ENCODE data around the gene XRCC1.

- TF ChIP-seq, protein P1, sequence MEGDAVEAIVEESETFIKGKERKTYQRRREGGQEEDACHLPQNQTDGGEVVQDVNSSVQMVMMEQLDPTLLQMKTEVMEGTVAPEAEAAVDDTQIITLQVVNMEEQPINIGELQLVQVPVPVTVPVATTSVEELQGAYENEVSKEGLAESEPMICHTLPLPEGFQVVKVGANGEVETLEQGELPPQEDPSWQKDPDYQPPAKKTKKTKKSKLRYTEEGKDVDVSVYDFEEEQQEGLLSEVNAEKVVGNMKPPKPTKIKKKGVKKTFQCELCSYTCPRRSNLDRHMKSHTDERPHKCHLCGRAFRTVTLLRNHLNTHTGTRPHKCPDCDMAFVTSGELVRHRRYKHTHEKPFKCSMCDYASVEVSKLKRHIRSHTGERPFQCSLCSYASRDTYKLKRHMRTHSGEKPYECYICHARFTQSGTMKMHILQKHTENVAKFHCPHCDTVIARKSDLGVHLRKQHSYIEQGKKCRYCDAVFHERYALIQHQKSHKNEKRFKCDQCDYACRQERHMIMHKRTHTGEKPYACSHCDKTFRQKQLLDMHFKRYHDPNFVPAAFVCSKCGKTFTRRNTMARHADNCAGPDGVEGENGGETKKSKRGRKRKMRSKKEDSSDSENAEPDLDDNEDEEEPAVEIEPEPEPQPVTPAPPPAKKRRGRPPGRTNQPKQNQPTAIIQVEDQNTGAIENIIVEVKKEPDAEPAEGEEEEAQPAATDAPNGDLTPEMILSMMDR (IDR thresholded peaks at IDR 0.05; ENCODE audit: low read depth, low read length) = no peak
- TF ChIP-seq EZH2phosphoT487 (IDR thresholded peaks at IDR 0.05; ENCODE audit: low read depth) = no peak
These were observed 14.4 kb upstream of the XRCC1 start for GRCh38 chr19:43589678-43590077.
